Measurements from ENCODE around the gene CASP4.

GRCh38 chr11:104964247-104964646, 4.1 kb downstream of the CASP4 start:
- TF ChIP-seq TAF1 (IDR thresholded peaks at IDR 0.05; ENCODE audit: borderline replicate concordance, low read depth, low read length), result no peak
- TF ChIP-seq POLR2AphosphoS5 (IDR thresholded peaks at IDR 0.05; ENCODE audit: low read depth, low read length), result no peak
- no peak for TF ChIP-seq POLR2A (IDR thresholded peaks at IDR 0.05; ENCODE audit: low read depth, low read length)

Data from GM12892 (cell line).